NK-92 (cell line): ENCODE measurements around the gene MAP4K3.
"Not testable (repeated sequence)": the region's sequence is repeated elsewhere in the genome, so short reads cannot be mapped to it uniquely, and the experiment has no call there.

ENCODE experiments used
- DNase-seq: peaks from one replicate; lab custom pipeline; 2025; ENCODE audit not compliant: unreplicated experiment; lab: John Stamatoyannopoulos, UW

MAP4K3 gene

DNA sequence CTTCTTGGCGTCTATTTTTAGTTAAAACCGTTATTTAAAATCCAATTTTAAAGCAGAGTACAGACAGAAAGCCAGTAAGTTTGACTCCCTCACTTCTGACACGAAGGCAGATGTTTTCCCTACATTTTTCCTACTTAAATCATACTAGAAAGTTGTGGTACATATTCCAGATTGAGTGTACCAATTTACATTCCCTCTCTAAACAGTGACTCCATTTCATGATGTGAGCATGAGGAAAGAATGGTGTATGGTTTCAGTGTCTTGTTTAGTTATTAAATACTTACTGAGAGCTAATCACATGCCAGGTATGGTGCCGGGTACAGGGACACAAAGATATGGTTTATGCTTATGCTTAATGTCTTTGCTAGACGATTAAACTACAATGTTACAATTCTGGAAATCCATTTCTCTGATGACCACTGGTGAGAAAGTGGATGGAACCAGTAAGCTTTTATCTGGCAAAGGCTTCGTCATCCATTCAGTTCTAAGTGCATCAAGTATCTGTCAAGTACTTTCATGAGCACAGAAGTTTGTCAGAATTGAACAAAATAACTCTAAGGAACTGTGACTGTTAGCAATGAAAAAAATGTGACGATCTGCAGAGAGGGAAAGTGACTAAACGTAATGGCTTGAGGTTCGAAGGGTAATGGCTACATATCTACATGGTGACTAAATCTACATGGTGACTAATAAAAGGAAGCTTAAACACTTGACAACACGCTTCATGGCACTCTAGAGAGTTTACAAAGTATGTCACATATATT lies 25.7 kb downstream of the MAP4K3 start:
- no peak for DNase-seq

DNA sequence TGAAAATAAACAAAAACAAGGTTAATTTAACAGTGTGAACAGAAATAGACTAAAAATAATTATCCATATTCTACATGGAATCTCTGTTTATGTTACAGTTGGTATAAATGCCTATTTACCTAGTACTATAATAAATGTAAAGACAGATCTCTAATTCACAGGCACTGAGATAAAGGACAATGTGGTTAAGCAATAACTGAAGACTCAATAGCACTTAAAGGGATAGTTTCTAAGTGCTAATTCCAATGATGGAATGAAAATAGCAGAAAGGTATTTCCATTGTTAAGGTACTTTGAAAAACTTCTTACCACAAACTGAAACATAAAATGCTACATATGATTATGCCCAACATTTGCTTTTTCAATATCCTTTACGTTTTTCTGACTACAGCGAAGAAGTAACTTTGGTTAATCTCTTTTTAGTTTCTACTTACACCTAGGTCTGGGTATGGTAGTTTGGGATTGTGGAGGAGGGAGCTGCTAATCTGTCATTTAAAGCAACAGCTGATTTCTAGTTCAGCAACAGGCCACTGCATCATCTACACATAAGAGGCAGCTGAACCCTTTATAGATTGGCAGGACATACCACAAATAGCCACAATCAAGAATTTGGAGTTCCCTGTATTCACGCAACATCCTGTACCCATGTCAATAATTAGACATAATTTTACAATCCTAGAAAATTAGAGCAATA lies 27.2 kb downstream of the MAP4K3 start:
- no peak for DNase-seq

DNA sequence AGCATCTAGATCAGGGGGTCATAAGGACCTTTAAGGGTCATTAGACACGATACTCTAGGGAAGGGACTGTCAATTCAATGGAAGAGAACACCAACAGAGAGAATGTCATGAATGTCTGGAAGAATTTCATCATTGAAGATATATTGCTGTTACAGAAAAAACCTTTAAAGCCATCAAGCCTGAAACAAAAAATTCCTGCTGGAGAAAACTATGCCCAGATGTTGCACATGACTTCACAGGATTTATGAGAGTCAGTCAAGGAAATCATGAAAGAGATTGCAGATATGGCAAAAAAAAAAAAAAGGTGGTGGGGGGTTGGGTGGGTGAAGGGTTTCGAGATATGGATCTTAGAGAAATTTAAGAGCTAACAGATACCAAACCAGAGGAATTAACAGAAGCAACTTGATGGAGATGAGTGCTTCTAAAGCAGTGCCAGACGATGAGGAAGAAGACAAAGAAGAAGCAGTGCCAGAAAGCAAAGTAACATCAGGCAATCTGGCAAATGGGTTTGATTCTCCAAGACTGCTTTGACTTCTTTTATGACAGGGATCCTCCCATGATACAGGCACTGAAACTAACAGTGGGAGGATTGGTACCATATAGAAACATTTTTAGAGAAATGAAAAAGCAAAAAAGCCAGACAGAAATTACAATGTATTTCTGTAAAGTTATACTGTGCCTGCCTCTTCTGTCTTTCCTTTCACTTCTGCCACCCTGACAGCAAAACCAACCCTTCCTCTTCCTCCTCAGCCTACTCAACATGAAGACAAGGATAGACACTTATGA lies 28.5 kb downstream of the MAP4K3 start:
- no peak for DNase-seq

DNA sequence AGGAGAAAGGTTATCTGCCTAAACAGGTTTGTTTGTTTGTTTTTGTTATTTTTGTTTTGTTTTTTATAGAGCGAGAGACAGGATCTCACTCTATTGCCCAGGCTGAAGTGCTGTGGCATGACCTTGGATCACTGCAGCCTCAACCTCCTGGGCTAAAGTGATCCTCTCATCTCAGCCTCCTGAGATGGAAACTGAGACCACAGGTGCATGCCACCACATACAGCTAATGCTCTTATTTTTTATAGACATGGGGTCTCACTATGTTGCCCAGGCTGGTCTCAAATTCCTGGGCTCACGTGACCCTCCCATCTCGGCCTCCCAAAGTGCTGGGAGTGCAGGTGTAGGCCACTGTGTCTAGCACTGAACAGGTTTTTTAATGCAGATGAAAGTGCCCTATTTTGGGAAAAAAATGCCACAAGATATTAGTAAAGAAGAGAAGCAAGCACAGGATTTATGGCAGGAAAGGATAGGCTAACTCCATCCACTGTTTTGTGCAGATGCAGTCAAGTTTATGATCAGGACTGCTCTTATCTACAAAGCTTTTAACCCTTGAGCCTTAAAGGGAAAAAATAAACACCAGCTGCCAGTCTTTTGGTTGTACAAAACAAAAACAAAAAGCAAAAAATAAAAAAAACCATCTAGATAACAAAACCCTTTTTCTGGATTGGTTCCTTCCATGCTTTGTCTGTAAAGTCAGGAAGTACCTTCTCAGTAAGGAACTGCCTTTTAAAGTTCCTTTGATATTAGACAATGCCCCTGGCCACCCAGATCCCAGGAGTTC lies 29.4 kb downstream of the MAP4K3 start:
- DNase-seq, result no peak

- DNase-seq, result no peak
Observed at GRCh38 chr2:39405364-39405763, 31.7 kb downstream of the MAP4K3 start.

- DNase-seq, result no peak
Observed at GRCh38 chr2:39403311-39403710, 33.8 kb downstream of the MAP4K3 start.

GRCh38 chr2:39401319-39401718 lies 35.8 kb downstream of the MAP4K3 start:
- no peak for DNase-seq

GRCh38 chr2:39399570-39399969 lies 37.5 kb downstream of the MAP4K3 start:
- no peak for DNase-seq

DNA sequence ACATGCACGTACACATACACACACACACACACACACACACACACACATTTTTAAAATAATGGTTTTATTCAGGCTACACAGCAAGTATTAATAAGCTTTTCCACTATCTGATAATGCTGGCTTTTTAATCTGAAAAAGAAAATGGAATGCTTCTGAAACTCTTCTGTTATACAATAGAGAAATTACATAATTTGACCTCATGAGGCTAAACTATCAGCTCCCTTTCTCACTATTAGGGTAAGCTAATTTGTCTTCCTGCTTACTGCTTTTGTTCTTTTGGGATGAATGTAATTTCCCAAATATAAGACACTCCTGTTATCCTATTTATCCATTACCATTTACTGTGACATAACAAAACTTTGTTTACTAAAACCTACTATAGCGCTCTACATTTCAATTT lies 41.8 kb downstream of the MAP4K3 start:
- no peak for DNase-seq

DNA sequence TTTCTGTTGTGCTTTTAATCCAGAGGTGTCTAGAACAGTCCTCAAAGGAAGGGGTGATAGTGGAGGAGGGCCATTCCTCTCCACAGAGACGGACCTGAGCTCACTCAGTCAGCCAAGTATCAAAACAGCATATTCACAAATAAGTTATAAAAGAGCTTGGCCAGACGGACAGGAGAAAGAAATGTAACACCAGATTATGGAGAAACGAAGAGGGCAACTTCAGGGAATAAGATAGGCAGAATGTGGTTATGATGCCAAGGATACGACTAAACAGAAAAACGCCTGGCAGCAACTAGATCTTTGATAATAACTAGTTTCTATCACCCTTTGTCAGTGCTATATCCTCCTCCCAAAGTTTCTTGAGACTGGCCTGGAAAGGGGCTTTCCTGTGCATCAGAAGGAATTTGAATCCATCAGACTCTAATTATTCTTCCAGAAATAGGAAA lies 42.5 kb downstream of the MAP4K3 start:
- DNase-seq, result no peak

DNA sequence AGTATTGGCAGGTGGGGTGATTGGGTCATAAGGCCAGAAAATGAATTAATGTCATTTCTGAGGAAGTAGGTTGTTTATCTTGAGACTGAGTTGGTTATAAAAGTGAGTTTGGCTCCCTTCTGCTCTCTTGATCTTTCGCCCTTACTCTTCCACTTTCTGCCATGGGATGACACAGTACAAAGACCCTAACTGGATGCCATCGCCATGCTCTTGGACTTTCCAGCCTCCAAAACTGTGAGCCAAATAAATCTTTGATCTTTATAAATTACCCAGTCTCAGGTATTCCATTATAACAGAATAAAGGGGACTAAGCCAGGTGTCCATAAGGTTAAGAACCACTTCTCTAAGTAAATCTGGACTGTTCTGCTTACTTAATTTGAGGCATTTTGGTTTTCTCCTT lies 44.4 kb downstream of the MAP4K3 start:
- DNase-seq, result no peak

- no peak for DNase-seq
Observed at GRCh38 chr2:39390216-39390615, 46.9 kb downstream of the MAP4K3 start.

GRCh38 chr2:39386064-39386463 lies 51.0 kb downstream of the MAP4K3 start:
- no peak for DNase-seq

DNA sequence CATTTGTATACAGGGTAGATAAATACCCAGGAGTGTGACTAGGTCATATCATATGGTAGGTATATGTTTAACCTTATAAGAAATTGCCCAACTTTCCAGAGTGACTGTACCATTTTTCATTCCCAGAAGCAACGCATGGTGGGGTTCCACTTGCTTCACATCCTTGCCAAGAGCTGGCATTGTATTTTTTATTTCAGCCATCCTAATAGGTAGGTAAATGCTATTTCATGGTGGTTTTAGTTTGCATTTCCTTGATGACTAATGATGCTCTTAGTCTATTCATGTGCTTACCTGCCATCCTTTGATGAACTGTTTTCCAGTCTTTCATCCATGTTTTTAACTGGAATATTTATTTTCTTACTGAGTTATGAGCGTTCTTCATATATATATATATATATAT lies 51.9 kb downstream of the MAP4K3 start:
- DNase-seq, result no peak

- not testable (repeated sequence) for DNase-seq
Observed at GRCh38 chr2:39384071-39384470, 53.0 kb downstream of the MAP4K3 start.

DNA sequence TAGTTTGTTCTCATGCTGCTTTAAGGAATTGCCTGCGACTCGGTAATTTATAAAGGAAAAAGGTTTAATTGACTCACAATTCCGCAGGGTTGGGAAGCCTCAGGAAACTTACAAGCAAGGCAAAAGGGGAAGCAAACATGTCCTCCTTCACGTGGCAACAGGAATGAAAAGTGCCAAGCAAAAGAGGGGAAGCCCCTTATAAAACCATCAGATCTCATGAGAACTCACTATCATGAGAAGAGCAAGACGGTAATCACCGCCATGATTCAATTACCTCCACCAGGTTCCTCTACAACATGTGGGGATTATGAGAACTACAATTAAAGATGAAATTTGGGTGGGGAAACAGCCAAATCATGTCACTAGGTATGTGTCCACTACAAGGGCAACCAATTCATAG lies 53.9 kb downstream of the MAP4K3 start:
- DNase-seq, result no peak

- no peak for DNase-seq
Observed at GRCh38 chr2:39381653-39382052, 55.4 kb downstream of the MAP4K3 start.

GRCh38 chr2:39380525-39381150 lies 56.4 kb downstream of the MAP4K3 start:
- DNase-seq, result no peak

DNA sequence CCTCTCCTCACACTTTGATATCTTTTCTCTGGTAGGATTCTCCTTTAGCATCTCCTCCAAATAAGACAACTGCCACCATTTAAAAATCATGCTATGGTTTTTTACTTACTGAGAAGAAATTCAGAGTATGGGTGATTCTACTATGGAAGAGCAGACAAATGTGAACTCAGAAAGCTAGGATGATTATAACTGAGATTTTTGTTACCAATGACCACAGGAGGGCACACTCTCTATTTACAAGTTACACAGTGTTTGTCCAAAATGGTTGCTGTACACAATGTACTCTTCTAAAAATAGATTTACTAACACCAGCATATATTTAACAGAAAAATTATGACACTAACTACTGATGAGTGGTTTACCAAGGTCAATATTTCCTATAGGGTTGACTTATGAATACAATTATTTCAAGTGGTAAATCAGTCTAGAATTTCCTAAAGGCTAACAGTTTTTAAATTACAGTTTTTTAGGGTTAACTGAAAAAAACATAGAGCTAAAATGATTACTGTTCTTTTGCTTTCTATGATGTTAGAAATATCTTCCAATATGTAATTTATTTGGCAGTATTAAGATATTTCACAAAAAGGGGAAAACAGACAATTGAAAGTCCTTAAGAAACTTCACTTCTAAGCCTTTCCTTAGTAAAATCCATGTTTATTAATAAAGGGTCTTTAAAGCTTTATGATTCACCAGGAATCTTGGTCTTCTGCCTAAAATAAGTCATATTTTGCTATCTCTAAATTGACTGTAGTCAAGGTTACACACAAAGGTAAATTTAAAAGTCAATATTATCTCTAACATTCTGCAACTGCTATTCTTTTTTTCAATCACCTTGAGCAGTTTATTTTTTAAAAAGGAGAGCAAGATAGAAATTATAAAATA lies 57.2 kb downstream of the MAP4K3 start:
- DNase-seq, result no peak

DNA sequence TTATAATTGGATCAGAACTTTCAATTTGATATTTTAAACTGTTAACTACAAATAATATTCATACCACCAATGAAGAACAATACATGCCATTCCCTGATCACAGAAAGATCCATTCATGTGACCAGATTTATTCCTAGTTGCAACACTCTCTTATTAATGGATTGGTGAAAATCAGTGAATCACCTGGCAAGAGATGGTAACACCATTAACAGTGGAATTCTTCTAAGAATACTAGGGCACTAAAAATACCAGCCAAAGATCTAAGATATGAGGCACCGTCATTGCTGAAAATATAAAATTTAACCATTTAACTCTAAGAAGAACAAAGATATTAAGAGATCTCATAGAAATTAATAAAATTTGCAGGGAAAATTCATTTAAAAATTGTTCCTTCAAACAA lies 58.1 kb downstream of the MAP4K3 start:
- DNase-seq, result no peak
